GM19372 (cell line): ENCODE results near the gene LRRC4C.

Experiments
- ATAC-seq: cut with Tn5 transposase; IDR thresholded peaks from one replicate; pipeline ENCODE4 v1.9.1; 2021; ENCODE audit warnings: mild to moderate bottlenecking, low read depth, moderate library complexity; ENCODE audit not compliant: unreplicated experiment

Gene LRRC4C

GRCh38 chr11:41459465-41460401, at the start of gene LRRC4C:
Gene LRRC4C, minus strand, starts transcription at chr11:41459652.
- ATAC-seq: no peak

- ATAC-seq: no peak
Measured at GRCh38 chr11:41508121-41508520, 48.7 kb upstream of the LRRC4C start.

- no peak for ATAC-seq
Measured at GRCh38 chr11:41499429-41499828, 40.0 kb upstream of the LRRC4C start.

GRCh38 chr11:41498726-41499125, 39.3 kb upstream of the LRRC4C start:
- no peak for ATAC-seq

DNA sequence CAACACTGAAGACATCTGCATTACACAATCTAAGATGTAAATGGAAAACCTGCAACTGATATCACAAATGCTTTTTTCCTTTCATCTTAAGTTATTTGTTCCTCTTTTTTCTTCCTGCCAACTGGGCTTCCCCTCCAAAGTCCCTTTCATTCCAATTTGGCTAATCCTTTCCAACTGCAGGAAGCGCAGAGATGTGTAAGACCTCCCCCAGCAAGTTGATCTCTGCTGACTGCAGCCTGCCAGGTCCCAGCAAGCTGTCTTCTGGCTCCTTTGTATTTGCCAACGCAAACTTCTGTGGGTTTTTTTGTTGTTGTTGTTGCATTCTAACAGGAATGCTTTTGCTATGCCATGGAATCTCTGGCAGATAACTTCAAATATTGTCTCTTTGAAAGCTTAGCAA, 38.5 kb upstream of the LRRC4C start:
- ATAC-seq: no peak

- no peak for ATAC-seq
Measured at GRCh38 chr11:41494716-41495115, 35.3 kb upstream of the LRRC4C start.

DNA sequence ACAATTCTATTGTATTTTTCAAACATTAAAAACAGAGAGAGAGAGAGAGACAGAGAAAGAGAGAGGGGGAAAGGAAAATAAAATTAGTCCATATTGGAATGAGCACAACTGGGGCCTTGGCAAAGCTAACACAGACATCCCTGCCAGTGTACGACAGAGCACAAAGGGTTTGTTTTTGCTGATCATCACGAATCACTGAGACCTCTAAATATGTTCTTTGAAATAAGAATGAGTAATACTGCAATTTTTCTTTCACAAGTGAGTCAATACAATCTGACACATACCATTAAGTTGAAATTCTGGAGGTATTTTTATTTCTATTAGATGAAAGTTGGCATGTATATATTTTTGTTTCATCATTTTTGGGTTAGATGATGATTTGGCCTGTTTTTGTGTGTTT, 27.0 kb upstream of the LRRC4C start:
- no peak for ATAC-seq

DNA sequence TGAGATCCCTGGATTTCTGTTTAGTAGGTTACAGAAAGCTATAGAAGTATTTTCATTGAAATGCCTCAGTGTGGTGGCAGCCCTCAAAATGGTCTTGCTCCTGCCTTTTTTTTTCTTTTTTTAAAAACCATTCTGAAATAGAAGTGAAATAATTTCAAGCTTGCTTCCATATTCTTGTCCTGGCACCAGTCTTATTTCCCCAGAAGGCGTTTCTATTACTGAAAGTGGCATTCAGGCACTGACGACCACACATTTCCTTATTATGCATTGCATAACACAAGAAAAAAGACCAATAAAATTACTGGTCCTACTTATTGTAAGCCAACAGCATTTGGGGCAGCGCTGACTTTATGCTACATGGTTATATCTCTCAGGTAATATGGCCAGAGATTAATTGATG, 24.5 kb upstream of the LRRC4C start:
- ATAC-seq: no peak

DNA sequence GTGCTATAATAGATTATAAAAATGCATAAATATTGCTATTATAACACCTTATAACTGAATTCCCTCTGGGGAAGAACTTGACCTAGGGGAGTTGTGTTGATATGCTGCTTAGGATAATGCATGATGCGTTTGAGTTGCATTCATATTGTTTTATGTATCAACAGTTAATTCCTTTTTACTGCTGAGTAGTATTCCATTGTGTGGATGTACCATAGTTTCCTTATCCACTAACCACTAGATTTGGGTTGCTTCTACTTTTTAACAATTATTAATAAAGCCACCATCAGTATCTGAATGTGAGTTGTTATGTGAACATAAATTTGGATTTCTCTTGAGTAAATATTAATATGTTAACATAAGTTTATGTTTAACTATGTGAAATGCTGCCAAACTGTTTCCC, 19.7 kb upstream of the LRRC4C start:
- ATAC-seq: no peak

GRCh38 chr11:41461057-41461681, 1.7 kb upstream of the LRRC4C start:
- ATAC-seq: no peak

DNA sequence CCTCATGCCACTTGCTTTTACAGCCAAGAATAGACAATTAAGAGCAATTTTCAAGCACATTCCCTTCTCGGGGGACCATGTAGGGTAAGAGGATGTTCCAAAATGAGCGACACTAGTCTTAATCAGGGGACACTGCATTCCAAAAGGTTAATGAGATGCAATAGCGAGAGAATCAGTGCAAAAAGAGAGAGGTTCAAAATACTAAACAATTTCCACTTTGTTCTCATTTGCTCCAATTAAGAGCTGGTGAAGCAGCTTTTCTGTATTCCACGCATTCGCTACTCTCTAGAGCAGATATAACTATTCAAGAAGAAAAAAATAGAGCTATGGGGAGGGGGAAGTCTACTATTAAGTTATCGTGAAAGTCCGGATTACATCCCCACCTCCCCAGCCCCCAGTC, 811 bp downstream of the LRRC4C start:
- no peak for ATAC-seq

DNA sequence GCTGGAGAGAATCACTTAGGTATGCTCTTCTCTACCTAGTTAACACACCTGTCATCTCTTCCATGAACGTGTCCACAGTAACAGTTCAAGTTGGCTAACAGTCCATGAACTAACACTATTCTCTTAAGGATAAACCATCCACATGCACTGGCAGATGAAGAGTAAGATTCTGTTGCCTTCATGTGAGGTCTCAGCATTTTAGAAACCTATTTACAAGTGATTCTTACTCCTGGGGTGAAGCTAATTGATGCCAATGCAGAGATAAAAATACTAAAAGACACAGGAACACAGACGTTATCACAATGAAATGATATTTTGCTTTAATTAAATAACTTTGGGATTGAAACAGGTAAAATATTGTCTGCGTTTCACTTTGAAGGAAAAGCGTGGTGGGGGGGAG, 1.3 kb downstream of the LRRC4C start:
- no peak for ATAC-seq

DNA sequence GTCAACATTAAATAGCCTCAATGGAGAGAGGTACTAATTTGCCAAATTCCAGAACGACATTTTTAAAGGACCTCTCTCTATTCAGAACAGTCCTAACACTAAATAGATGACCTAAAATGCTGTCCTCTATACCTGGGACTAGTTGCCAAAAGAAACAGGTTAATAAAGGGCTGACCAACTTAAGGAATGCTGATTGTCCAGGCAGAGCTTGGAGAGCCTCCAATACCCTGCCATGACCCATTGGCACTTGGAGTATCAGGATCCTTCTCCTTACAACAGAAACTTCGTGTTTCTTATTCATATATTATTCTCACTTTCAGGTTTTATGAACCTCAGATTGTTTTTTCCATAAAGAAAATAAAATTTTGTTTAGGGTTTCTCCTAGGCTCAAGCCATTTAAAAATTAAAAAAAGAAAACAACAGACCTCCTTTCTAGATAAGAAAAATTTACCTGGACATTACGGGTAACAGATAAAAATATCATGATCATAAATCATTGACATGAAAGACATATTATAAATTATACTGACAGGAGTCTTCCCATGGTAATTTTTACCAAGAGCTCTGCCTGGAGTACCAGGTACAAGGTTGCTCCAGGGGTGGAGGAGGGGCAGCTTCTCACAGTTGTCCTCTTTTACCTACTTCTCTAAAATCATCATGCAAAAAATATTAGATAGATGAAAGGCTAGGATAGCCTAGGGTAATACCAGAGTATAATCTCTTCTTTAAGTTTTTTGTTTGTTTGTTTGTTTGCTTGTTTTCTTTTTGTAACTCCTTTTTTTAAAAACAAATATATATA, 2.0 kb downstream of the LRRC4C start:
- no peak for ATAC-seq

DNA sequence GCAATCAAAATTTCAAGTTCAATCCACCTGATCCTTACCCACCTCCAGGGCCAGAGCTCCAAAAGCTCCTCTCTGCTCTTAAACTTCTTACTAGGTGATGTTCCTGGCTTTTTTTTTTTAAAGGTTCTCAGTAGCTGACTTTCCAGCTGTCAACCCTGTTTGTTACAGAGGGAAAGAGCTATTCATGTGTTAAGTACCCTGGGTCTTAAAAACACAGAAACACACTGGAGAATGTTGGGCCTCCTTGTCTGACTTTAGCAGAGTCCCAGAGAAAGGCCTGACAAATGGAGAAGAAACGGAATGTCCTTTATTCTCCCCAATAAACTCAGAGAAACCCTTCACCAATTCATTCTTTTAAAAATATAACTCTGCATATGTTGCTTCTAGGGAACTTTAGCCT, 3.2 kb downstream of the LRRC4C start:
- no peak for ATAC-seq

- ATAC-seq: no peak
Measured at GRCh38 chr11:41451011-41451410, 8.4 kb downstream of the LRRC4C start.

GRCh38 chr11:41449483-41450050, 9.9 kb downstream of the LRRC4C start:
- ATAC-seq: no peak

DNA sequence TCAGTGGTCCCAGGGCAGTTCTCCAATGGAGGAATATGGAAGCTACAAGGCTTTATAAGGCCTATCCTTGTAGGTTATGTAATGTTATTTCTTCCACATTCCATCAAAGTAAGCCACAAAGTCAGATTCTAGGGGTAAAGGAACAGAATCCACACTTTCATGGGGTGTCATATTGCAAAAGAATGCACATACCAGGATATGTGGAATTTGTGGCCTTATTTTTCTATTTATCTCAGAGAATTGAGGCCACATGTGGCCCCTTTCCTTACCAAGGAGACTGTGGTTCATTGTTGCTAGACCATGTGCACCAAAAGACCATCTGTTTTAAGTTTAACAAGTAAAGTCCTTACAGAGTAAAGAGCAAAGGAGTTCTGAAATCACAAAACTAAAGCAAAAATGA, 12.9 kb downstream of the LRRC4C start:
- no peak for ATAC-seq

DNA sequence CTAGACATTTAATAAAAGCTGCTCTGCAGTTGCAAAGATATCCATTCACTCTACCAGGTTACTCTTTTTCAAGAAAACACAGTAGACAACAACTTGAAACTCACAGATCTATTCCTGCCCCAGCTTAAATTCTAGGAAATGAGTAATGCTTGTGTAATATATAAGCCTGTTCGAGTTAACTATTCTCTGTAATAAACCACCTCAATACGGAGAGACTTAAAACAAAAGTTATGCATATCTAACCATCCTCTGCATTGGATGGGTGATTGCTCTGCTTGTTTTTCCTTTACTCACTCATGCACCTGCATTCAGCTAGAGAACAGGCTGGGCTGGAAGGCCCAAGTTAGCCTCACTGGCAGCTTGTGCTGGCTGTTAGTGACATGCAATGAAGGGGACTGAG, 13.3 kb downstream of the LRRC4C start:
- ATAC-seq: no peak

DNA sequence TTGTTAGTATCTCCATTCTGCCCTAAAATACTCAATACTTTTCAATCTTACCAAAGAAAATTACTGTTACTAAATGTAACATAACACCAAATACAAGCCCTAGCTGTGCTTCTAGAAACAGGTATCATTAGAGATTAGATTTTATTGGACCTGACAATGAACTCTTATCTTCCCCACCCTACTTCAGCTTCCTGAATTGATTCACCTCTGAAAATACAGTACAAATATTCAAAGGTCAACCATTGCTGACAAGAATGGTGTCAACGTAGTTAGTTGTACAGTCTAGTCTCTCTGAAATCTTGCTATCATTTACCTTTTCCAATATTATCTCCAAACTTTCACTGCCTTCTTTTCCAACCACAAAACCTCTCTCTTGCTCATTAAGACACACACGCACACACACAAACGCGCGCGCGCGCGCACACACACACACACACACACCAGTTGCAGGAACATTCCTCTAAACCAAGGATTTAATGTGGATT, 22.4 kb downstream of the LRRC4C start:
- no peak for ATAC-seq

- ATAC-seq: no peak
Measured at GRCh38 chr11:41435531-41435930, 23.9 kb downstream of the LRRC4C start.

- ATAC-seq: no peak
Measured at GRCh38 chr11:41431784-41432183, 27.7 kb downstream of the LRRC4C start.
